Ishikawa (cell line): ENCODE results near the gene SFN.

Source experiments
- CEBPB ChIP-seq: IDR thresholded peaks from 2 replicates; pipeline ENCODE4 v1.6.1; 2012
- CREB1 ChIP-seq: IDR thresholded peaks from 2 replicates; pipeline ENCODE4 v1.6.1; 2012; ENCODE audit warnings: low read depth
- EGR1 ChIP-seq: IDR thresholded peaks from 2 replicates; pipeline ENCODE4 v1.6.1; 2012
- EP300 ChIP-seq: IDR thresholded peaks from 2 replicates; pipeline ENCODE4 v1.6.1; 2012; ENCODE audit warnings: borderline replicate concordance
- FOXM1 ChIP-seq: IDR thresholded peaks from 2 replicates; pipeline ENCODE4 v1.6.1; 2012; ENCODE audit warnings: low read depth, borderline replicate concordance
- MAX ChIP-seq: IDR thresholded peaks from 2 replicates; pipeline ENCODE4 v1.6.1; 2012
- NFIC ChIP-seq: IDR thresholded peaks from 2 replicates; pipeline ENCODE4 v1.6.1; 2012
- RAD21 ChIP-seq: IDR thresholded peaks from 2 replicates; pipeline ENCODE4 v1.6.1; 2012; ENCODE audit warnings: low read depth
- REST ChIP-seq: IDR thresholded peaks from 2 replicates; pipeline ENCODE4 v1.6.1; 2012; ENCODE audit warnings: low read depth, mild to moderate bottlenecking
- TAF1 ChIP-seq: IDR thresholded peaks from 2 replicates; pipeline ENCODE4 v1.6.1; 2012; ENCODE audit warnings: low read depth, mild to moderate bottlenecking
- TCF12 ChIP-seq: IDR thresholded peaks from 2 replicates; pipeline ENCODE4 v1.6.1; 2012; ENCODE audit warnings: low read depth
- TEAD4 ChIP-seq: IDR thresholded peaks from 2 replicates; pipeline ENCODE4 v1.6.1; 2012
- USF1 ChIP-seq: IDR thresholded peaks from 2 replicates; pipeline ENCODE4 v1.6.1; 2012
- YY1 ChIP-seq: IDR thresholded peaks from 2 replicates; pipeline ENCODE4 v1.6.1; 2012; ENCODE audit warnings: low read depth
- ZBTB7A ChIP-seq: IDR thresholded peaks from 2 replicates; pipeline ENCODE4 v1.6.1; 2012; ENCODE audit warnings: low read depth

The SFN gene

GRCh38 chr1:26911399-26912146 lies 48.6 kb downstream of the SFN start:
- no peak for TF ChIP-seq YY1

- TF ChIP-seq CEBPB (no peak), FOXM1 (no peak), EP300 (no peak), TAF1 (no peak), YY1 (no peak), REST (no peak), USF1 (no peak), TCF12 (no peak), ZBTB7A (no peak), EGR1 (no peak), NFIC (no peak), CREB1 (no peak), TEAD4 (no peak)
Observed at GRCh38 chr1:26912147-26912490, 49.2 kb downstream of the SFN start.

GRCh38 chr1:26913389-26913753 lies 50.4 kb downstream of the SFN start:
- no peak for TF ChIP-seq ZBTB7A
- TF ChIP-seq CREB1, result no peak
- no peak for TF ChIP-seq MAX
- TF ChIP-seq FOXM1, result no peak
- no peak for TF ChIP-seq REST
- TF ChIP-seq USF1, result no peak
- TF ChIP-seq RAD21, result no peak
- no peak for TF ChIP-seq NFIC
- no peak for TF ChIP-seq TEAD4
- TF ChIP-seq EGR1, result no peak
- no peak for TF ChIP-seq YY1
- no peak for TF ChIP-seq TAF1
- TF ChIP-seq CEBPB, result no peak
- TF ChIP-seq EP300, result no peak
- TF ChIP-seq TCF12, result no peak
